OCI-LY3 (cell line): Measurements from ENCODE around the gene RIC1.

Source experiments
- H2AFZ ChIP-seq: fragments of 200-600, 300-600 bp; shearing (Covaris generic); 2 replicates; pipeline ENCODE4 v1.6.0; 2014; ENCODE audit warnings: antibody characterized with exemption, low read depth, low read length
- H3K27ac ChIP-seq: fragments of 200-600, 300-600 bp; sonication (generic); 2 replicates; pipeline ENCODE4 v1.5.1; 2014; ENCODE audit warnings: mild to moderate bottlenecking, low read length, moderate library complexity, mixed read lengths
- H3K27me3 ChIP-seq: fragments of 200-600, 300-600 bp; sonication (generic); 2 replicates; pipeline ENCODE4 v1.6.1; 2014; ENCODE audit warnings: low read depth, low read length, mixed read lengths
- H3K36me3 ChIP-seq: fragments of 200-600, 300-600 bp; sonication (generic); replicated peaks from 2 replicates; pipeline ENCODE3; 2014; ENCODE audit warnings: low read depth, low read length, mixed read lengths
- H3K4me1 ChIP-seq: fragments of 300-600, 200-600 bp; sonication (generic); 2 replicates; pipeline ENCODE4 v1.6.1; 2014; ENCODE audit warnings: low read length, mixed read lengths
- H3K4me2 ChIP-seq: fragments of 200-600, 300-600 bp; sonication (generic); 2 replicates; pipeline ENCODE4 v1.6.1; 2014; ENCODE audit warnings: low read length, mixed read lengths
- H3K4me3 ChIP-seq: fragments of 300-600, 200-600 bp; sonication (generic); 2 replicates; pipeline ENCODE4 v1.5.1; 2014; ENCODE audit warnings: antibody characterized with exemption, mild to moderate bottlenecking, low read length, moderate library complexity
- H3K79me2 ChIP-seq: fragments of 300-600, 200-600 bp; shearing (Covaris generic); 2 replicates; pipeline ENCODE4 v1.6.1; 2014; ENCODE audit warnings: mild to moderate bottlenecking, low read length, mixed read lengths
- H3K9ac ChIP-seq: fragments of 300-600, 200-600 bp; shearing (Covaris generic); 2 replicates; pipeline ENCODE4 v1.6.0; 2014; ENCODE audit warnings: mild to moderate bottlenecking, low read length, moderate library complexity
- H3K9me3 ChIP-seq: fragments of 200-600, 300-600 bp; shearing (Covaris generic); 2 replicates; pipeline ENCODE4 v1.6.1; 2014; ENCODE audit warnings: low read length, mixed read lengths; ENCODE audit not compliant: insufficient read depth
- H4K20me1 ChIP-seq: fragments of 200-600, 300-600 bp; sonication (generic); 2 replicates; pipeline ENCODE4 v1.6.1; 2016; ENCODE audit warnings: low read length, mixed read lengths; ENCODE audit not compliant: insufficient read depth
- EZH2phosphoT487 ChIP-seq: fragments of 200-600 bp; shearing (Covaris generic); IDR thresholded peaks from 2 replicates; pipeline ENCODE4 v1.6.1; 2018; ENCODE audit warnings: antibody characterized with exemption, mixed run types, low read depth
- TF ChIP-seq, protein P1 (sequence below): fragments of 200-600, 300-600 bp; sonication (generic); IDR thresholded peaks from 2 replicates; pipeline ENCODE4 v1.5.1; 2014; ENCODE audit warnings: antibody characterized with exemption, low read length, low read depth

Gene RIC1

DNA sequence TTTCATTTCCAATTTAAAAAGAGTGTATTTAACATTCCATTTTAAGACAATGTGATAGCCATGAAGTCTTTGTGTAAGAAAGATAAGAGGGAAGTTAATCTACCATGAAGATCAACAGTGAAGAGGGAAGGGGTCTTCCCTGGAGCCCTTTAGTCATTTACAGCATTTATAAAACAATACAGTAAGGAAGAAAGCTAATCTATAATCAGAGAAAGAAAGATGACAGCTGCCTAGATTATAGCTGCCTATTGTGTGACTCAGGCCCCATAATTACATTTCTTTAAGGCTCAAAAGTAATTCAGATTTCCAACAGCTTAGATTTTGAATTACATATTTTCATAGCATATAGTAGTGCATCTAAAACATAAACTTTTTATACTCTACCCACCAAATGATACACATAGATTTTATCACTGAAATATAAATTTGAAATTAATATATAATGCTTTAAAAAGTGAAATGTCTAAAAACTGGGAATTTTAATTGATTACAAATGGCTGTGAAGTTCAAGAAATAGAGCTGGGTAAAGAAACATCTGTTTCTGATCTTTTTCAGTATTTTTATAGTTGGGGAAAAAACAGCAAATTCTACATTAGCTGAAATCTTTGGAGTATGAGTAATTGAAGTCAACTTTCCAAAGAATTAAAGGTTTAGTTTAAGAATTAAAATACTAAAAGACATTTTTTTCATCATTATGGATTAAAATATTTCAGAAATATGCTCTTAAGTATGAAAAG lies 89.6 kb downstream of the RIC1 start:
- Histone ChIP-seq H3K27ac (no peak overlapping the region), H3K27me3 (no peaks in the 10 kb centered on the region), H2AFZ (no peak overlapping the region), H3K79me2 (no peaks in the 10 kb centered on the region), H3K9ac (no peak overlapping the region), H3K4me1 (no peaks in the 10 kb centered on the region), H3K36me3 (peaks cover 42% of the 10 kb centered on the region), H3K4me3 (no peak overlapping the region), H3K9me3 (no peaks in the 10 kb centered on the region), H4K20me1 (peaks cover 2% of the 10 kb centered on the region; the same call in 1 of the 2 replicates), H3K4me2 (no peak overlapping the region)
- TF ChIP-seq EZH2phosphoT487, result no peak
- TF ChIP-seq, protein P1, sequence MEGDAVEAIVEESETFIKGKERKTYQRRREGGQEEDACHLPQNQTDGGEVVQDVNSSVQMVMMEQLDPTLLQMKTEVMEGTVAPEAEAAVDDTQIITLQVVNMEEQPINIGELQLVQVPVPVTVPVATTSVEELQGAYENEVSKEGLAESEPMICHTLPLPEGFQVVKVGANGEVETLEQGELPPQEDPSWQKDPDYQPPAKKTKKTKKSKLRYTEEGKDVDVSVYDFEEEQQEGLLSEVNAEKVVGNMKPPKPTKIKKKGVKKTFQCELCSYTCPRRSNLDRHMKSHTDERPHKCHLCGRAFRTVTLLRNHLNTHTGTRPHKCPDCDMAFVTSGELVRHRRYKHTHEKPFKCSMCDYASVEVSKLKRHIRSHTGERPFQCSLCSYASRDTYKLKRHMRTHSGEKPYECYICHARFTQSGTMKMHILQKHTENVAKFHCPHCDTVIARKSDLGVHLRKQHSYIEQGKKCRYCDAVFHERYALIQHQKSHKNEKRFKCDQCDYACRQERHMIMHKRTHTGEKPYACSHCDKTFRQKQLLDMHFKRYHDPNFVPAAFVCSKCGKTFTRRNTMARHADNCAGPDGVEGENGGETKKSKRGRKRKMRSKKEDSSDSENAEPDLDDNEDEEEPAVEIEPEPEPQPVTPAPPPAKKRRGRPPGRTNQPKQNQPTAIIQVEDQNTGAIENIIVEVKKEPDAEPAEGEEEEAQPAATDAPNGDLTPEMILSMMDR, result no peak

DNA sequence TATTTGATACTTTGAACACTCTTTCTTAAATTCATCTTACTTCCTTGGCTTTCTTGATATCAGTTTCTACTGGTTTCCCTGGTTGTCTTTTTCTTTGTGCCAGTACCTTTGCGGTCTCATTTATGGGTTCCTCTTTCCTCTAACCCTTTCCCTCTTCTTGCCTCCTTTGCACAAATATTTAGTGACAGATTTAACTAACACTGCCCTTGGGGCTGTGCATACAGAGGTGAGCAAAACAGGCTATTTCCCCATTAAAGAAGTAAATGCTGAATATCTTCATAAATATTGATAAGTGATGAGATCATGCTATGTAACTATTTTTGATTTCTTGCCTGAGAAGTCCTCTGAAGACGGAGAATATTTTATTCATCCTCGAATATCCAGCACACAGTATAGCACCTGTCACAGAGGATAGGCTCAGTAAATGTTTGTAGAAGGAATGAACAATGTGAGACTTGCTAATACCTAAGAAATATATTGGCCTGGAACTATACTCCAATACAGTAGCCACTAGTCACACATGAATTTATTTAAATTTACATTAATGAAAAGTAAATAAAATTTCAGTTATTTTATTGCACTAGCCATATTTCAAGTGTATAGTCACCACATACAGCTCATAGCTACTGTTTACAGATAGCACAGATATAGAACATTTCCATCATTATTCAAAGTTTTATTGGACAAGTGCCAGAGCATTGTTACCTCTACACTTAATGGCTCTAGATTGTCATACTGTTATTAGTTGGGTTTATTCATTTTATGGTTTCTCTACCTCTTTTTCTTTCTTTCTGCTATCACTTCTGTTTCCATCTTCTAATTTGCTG lies 90.4 kb downstream of the RIC1 start:
- Histone ChIP-seq H3K79me2 (no peaks in the 10 kb centered on the region), H3K4me3 (no peak overlapping the region), H3K36me3 (peaks cover 37% of the 10 kb centered on the region), H3K9ac (no peak overlapping the region), H3K9me3 (no peaks in the 10 kb centered on the region), H3K4me2 (no peak overlapping the region), H3K27ac (no peak overlapping the region), H3K4me1 (no peaks in the 10 kb centered on the region), H2AFZ (no peak overlapping the region), H3K27me3 (no peaks in the 10 kb centered on the region), H4K20me1 (peaks cover 2% of the 10 kb centered on the region; the same call in 1 of the 2 replicates)
- TF ChIP-seq EZH2phosphoT487, result no peak
- TF ChIP-seq, protein P1, result no peak

DNA sequence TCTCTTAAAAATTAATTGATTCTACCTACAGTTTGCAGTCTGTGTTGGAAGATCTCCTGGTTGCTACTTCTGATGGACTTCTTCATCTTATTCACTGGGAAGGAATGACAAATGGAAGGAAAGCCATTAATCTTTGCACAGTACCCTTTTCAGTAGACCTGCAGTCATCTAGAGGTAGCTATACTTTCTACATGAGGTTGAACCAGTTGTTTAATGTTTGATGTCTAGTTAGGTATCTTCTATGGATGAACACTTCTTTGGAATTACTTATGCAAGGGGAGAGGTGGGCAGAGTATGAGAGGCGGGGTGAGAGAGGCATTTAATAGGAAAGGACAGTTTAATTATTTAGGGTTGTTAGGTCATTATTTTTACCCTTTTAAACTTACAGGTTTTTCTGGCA lies 91.2 kb downstream of the RIC1 start:
- Histone ChIP-seq H2AFZ (no peak overlapping the region), H3K4me3 (no peak overlapping the region), H3K4me2 (no peak overlapping the region), H3K79me2 (no peaks in the 10 kb centered on the region), H4K20me1 (peaks cover 2% of the 10 kb centered on the region; the same call in 1 of the 2 replicates), H3K4me1 (no peaks in the 10 kb centered on the region), H3K27me3 (no peaks in the 10 kb centered on the region), H3K27ac (no peak overlapping the region), H3K36me3 (peaks cover 33% of the 10 kb centered on the region), H3K9me3 (no peaks in the 10 kb centered on the region), H3K9ac (no peak overlapping the region)
- TF ChIP-seq EZH2phosphoT487, result no peak
- TF ChIP-seq, protein P1, result no peak
